Brain microvascular endothelial cell (primary cell): ENCODE results near the gene PDYN.

Experiments
- DNase-seq: peaks from one replicate; pipeline ENCODE4 v3.0.0-alpha.2; 2020
- H3K27ac ChIP-seq: fragments of 250-450 bp; sonication (Bioruptor Pico); 2 replicates; pipeline ENCODE4 v1.5.1; 2020; ENCODE audit warnings: mild to moderate bottlenecking, moderate library complexity
- H3K27me3 ChIP-seq: fragments of 250-450 bp; sonication (Bioruptor Pico); replicated peaks from 2 replicates; pipeline ENCODE4 v1.5.1; 2020; ENCODE audit warnings: mild to moderate bottlenecking
- H3K36me3 ChIP-seq: fragments of 250-450 bp; sonication (Bioruptor Pico); replicated peaks from 2 replicates; pipeline ENCODE4 v1.5.1; 2020; ENCODE audit warnings: mild to moderate bottlenecking
- H3K4me3 ChIP-seq: 2 replicates; pipeline ENCODE4 v1.5.1; 2011; ENCODE audit warnings: low read depth, mild to moderate bottlenecking, control low read depth, low read length, moderate library complexity
- in situ Hi-C: cut with HindIII; loops from 2 replicates; pipeline ENCODE4 v1.10.0; 2017; ENCODE audit warnings: low sequenced_read_pairs, low pct_ligation_motif_present
- TF ChIP-seq, protein P1 (sequence below): IDR thresholded peaks from 2 replicates; pipeline ENCODE4 v1.5.1; 2011; ENCODE audit warnings: low read depth, mild to moderate bottlenecking, moderate library complexity, low read length, control low read depth, inconsistent platforms; ENCODE audit errors: missing control alignments

PDYN gene

DNA sequence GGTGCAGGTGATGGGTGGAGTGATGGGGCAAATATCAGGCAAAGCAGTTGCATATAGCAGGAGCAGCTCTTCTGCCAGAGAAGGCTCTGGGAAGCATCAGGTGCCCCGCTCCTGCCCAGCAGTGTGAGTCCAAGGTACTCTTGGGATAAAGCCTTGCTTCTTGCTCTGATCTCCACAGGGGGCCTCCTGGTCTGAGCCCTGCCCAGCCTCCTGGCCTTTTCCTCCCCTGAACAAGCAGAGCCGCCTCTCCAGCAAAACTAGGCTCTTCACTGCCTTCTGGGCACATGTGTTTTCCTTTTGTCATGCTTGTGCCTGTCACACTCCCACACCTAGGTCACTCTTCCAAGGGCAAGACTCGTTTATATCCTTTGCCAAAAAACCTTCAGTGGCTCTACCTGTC is 64.4 kb downstream of the PDYN start:
- in situ Hi-C loops, result no loop called here
- TF ChIP-seq, protein P1, sequence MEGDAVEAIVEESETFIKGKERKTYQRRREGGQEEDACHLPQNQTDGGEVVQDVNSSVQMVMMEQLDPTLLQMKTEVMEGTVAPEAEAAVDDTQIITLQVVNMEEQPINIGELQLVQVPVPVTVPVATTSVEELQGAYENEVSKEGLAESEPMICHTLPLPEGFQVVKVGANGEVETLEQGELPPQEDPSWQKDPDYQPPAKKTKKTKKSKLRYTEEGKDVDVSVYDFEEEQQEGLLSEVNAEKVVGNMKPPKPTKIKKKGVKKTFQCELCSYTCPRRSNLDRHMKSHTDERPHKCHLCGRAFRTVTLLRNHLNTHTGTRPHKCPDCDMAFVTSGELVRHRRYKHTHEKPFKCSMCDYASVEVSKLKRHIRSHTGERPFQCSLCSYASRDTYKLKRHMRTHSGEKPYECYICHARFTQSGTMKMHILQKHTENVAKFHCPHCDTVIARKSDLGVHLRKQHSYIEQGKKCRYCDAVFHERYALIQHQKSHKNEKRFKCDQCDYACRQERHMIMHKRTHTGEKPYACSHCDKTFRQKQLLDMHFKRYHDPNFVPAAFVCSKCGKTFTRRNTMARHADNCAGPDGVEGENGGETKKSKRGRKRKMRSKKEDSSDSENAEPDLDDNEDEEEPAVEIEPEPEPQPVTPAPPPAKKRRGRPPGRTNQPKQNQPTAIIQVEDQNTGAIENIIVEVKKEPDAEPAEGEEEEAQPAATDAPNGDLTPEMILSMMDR, result no peak
- Histone ChIP-seq H3K27ac (no peak overlapping the region), H3K36me3 (no peaks in the 10 kb centered on the region), H3K4me3 (no peak overlapping the region), H3K27me3 (no peaks in the 10 kb centered on the region)
- DNase-seq, result no peak

DNA sequence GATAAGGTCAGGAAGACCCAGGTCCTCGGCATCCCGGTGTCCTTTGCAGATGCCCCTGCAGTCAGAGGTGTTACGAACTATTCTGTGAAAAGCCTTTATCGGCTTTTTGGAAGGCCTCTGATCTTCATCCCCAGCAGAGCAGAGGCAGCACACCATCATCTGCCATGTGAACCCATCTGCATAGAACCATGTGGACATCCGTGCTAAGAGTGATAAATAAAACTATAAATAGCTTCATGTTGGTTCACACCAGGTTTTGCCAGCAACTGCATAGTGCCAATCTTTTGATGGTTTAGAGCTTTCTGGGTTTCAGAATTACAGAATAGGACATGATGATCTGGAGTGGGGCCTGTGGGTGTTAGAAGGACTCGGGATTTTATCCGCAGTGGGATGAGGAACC is 65.1 kb downstream of the PDYN start:
- H3K4me3 ChIP-seq, result no peak overlapping the region
- no peak for DNase-seq
- TF ChIP-seq, protein P1, result no peak
- in situ Hi-C loops, result no loop called here
- no peak overlapping the region for H3K27ac ChIP-seq
- H3K36me3 ChIP-seq, result no peaks in the 10 kb centered on the region
- no peaks in the 10 kb centered on the region for H3K27me3 ChIP-seq
